HUDEP-2 (cell line): ENCODE measurements around the gene HYAL1.
A peak's percentile ranks its signal among the peaks of the same experiment; 100 is the strongest.
"Not testable (repeated sequence)": the region's sequence is repeated elsewhere in the genome, so short reads cannot be mapped to it uniquely, and the experiment has no call there.

Experiments used
- DNase-seq, 76 experiments: peaks; one replicate each; lab custom pipeline; 2025; ENCODE audit not compliant: unreplicated experiment in 76 of 76; lab: John Stamatoyannopoulos, UW

HYAL1 gene

DNA sequence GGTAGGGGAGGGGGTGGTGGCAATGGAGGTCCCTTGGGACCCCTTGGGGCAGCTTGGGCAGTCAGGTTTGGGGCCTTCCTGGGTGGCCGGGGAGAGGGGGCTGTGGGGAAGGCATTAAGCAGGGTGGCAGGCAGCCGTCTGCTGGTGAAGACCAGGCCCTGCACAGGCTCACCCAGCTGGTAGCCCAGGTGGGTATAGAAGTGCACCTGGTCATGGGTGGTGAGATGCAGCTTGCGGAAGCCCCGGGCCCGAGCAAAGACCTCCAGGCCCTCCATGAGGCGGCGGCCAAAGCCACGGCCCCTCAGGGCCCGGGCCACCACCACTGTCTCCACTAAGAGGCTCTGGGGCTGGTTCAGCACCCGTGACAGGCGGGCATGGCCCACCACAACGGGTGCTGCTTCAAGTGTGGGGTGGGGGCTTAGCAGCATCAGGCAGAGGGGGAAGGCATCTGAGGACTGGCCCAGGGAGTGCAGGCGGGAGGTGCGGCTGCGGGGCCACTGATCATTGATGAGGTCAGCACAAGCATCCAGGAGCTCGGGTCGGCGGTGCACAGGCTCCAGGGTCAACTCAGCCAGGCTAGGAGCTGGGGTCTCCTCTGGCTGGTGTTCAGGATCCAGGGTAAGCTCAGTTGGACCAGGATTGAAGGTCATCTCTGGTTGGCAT lies 6.5 kb downstream of the HYAL1 start:
- DNase-seq: no peak

- DNase-seq: no peak
Observed at GRCh38 chr3:50295553-50296431, 7.6 kb downstream of the HYAL1 start.

DNA sequence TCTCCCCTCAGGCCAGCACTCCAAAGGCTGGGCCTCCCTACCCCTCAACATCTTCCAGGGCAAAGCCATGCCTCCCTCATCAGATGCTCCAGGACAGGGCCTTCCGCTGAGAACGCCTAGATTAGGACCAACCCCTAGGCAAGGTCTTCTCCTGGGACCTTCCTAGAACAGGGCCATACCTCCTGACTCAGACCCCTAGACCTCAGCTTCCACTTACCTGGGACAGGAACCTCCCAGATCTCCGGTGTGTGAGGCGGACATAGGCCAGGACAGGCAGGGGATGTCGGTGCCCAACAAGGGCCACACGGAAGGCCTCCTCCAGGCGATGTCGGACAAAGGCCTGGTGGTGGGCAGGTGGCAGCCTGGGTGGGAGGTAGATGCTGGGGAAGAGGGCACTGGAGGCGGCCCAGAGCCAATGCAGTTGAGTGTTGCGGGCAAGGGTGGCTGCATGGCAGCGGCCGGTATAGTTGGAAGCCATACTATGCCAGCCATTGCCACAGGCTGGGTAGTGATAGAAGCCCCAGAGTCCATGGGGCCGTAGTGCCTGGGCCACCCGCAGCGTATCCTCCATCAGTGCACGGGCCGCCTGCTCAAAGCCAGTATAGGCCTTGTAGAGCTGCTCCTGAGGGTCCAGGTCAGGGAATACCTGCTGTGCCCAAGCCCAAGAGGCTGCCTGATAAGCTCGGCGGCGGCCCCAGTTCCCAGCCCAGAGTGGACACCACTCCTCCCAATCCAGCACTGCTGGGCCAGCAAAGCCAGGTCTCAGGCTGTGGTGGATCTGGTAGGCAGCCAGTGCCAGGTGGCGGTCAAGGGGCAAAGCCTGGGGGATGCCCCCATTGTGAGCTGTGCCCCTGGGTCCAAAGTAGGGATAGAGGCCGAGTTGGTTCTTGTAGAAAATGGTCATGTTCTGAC lies 8.6 kb downstream of the HYAL1 start:
- no peak for DNase-seq

GRCh38 chr3:50294089-50294488 lies 9.3 kb downstream of the HYAL1 start:
- DNase-seq: no peak

GRCh38 chr3:50293079-50293801 lies 10.1 kb downstream of the HYAL1 start:
- DNase-seq: no peak

GRCh38 chr3:50292159-50293078 lies 11.0 kb downstream of the HYAL1 start, which contains the start of gene IFRD2:
Gene IFRD2, minus strand, starts transcription at chr3:50292429. Its CDS starts 155 bp downstream, at chr3:50292274.
- peak in 75 of 76 experiments; percentile 61 to 97 (median 94) for DNase-seq

DNA sequence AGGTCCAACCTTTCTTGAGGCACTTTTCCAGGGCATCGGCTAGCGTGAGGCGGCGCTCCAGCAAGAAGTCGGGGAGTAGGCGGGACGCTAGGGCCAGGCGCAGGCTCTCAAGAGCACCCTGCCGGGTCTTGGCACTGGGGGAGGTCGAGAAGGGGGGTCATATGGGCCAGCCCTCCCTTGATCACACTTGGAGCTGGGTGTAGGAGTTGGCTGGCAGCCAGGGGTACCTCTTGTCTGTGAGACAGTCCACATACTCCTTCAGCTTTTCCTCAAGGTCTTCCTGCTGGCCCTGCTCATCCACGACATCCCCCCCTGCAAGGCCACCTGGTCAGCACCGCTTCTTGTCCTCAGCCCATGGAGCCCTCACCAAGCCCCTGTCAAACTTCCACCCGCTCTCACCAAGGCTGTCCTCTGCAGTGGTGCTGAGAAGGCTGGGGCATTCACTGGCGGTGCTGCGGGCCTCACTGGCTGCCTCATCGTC lies 13.2 kb downstream of the HYAL1 start:
- peak in 1 of 76 experiments; percentile 18 for DNase-seq

DNA sequence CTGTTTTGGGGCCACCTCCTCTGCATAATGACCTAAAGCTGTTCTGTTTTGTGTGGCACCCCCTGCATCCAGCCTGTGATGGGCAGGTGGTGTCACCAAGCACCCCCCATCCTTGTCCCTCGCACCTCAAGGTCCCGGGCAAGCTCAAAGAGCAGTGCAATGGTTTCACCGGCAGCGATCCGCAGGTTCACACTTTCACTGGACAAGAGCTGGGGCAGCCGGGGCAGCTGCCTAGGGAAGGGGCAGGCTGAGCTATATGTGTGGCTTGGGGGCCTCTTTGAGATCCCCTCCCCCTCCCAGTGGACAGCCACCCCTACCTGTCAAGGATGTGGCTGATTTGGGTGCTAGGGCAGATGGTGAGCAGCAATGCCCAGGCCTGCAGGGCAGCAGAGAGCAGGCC lies 14.2 kb downstream of the HYAL1 start:
- no peak for DNase-seq

DNA sequence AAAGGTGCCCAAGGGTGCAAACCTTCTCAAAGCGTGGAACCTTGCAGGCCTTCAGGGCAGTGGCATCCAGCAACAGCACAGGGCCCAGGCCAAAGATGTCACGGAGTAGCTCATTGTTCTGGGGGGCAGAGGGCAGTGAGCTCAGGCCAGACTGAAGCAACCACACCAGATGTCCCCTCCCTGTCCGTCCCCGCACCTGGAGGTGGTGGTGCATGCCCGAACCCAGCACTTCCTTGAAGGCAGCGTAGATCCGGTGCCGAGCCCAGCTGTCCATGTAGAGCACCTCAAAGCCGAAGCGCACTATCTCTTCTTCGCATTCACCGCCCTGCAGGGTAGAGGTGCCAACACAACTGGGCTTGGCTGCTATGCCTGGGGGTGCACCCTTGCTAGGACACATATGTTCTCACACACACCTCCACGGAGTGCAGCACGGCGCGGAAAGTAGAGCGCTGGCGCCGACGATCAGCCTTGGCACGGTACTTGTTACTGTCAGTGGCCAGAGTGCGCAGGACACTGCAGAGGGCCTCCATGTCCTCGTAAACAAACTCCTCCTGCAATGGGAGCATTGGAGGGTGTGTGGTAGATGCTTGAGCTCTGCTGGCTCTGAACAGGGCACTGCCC lies 14.9 kb downstream of the HYAL1 start:
- no peak for DNase-seq

GRCh38 chr3:50287262-50287661 lies 16.1 kb downstream of the HYAL1 start:
- no peak for DNase-seq

DNA sequence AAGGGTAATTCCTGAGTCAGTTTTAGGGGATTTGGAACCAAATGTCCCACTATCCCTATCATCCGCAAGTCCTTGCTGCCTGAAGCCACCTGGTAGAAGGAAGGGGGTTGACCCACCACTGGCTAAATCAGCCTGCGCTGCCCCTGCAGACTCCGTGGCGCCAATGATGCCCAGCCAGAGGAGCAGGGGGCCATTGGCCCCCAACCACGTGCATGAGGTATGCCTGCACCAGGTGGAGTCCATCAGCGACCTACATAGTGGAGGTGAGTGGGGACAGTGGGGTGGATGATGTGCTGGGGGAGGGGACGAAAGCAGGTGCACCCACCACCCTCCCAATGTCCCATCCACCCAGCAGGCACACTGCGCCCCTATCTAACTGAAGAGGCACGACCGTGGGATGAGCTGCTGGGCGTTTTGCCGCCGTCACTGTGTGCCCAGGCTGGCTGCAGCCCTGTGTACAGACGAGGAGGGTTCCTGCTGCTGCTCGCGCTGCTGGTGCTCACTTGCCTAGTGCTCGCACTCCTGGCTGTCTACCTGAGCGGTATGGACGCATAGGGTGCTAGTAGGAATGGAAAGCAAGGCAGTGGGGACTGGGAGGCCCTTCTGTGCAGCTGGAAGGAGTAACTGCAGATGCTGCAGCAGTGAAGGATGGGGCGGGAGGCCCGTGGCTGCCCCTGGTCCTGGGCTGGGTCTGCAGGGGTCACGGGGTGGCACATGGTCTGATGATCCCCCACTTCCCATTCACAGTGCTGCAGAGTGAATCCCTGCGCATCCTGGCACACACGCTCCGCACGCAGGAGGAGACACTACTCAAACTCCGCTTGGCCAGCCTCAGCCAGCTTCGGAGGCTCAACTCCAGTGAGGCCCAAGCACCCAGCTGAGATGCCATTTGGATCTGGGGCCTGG lies 16.8 kb downstream of the HYAL1 start:
- DNase-seq: no peak

DNA sequence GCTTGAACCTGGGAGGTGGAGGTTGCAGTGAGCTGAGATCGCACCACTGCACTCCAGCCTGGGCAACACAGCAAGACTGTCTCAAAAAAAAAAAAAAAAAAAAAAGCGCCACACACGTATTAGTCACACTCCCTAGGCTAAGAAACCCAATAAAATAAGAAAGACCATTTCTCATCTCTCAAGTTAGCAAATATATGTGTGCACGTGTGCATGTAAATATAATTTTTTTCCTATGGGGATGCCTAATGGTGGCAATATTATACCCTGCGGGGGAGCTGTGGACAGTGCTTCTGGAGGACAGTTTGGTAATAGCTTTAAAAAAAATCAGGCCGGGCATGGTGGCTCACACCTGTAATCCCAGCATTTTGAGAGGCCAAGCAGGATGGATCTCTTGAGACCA lies 19.3 kb downstream of the HYAL1 start:
- DNase-seq: not testable (repeated sequence)

DNA sequence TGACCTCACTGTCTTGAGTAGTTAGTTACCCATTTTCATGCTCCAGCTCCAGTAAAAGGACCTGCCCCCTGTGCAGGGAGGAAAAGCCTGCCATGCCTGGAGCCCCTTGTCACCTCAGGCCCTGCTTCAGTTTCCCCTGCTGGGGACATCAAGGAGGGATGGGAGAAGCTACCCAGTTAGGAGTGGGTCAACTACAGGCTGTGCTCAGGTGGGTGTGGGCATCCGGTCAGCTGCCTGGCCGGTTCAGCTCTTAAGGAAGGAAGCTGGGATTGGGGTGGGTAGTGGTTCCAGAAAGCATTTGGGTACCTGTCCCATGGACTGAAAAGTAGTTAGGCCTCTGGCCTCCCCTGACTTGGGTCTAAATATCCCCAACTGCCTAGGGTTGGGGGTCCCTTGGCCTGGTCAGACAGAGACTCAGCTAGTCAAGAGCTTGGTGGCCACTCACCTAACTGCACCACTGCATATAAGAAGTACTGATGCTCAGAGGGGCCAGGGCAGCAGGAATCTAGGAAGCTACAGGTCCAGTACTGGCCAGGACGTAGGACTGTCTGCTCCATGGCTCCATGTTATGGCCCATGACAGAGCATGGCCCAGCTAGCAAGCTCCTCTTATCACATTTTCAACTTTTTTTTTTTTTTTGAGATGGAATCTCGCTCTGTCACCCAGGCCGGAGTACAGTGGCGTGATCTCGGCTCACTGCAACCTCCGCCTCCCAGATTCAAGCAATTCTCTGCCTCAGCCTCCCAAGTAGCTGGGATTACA lies 23.9 kb downstream of the HYAL1 start:
- DNase-seq: no peak

DNA sequence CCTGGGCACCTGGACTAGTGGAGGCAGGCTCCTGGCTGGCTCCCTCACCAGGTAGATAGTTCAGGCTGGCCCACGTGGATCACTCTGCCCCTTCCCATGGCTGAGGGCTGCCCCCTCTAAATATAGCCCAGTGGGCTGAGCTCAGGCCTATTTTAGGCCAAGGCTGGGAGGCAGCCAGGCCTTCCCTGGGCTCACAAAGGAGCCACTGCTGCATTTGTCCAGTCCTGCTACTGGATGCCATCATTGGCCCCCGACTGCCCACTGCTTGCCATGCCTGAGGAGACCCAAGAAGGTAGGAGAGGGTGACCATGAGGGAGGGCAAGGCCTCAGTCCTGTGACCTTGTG lies 24.5 kb downstream of the HYAL1 start, which contains the start of gene LSMEM2:
Gene LSMEM2, plus strand, starts transcription at position 208 of the 345 bp plus-strand sequence. Its CDS starts 27 bp downstream, at position 235.
- no peak for DNase-seq

DNA sequence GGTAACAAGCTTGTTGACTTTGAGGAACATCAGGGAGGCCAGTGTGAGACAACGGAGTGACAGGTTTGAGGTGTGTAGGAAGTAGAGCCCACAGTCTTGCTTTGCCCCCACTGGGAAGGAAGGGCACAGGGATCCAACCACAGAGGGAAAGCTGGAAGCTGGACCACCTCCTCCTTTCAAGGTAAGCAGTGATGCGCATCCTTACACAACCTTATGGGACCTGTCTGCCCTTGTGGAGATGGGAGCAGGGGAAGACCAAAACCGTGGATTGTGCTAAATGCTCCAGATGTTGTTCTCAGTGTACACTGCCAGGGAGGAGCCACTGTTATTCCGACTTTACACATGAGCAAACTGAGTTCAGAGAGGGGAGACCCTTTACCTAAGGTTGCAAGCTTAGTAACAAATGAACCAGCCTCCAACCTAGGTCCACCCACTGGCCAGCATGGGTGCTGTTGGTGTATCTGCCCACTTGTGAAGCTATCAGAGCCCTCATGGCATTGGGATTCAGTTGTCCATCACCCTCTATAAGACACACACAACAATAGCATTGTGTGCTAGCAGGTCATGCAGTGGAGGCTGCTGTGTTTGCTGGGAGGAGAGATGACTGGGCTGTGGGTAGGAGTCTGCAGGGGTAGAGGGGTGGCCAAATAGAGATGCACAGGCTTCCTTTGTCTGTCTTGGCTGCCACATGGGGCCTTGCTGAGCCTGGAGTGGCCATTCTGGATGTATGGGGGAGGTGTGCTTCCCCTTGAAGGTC lies 25.1 kb downstream of the HYAL1 start:
- no peak for DNase-seq

GRCh38 chr3:50276762-50277101 lies 26.6 kb downstream of the HYAL1 start:
- no peak for DNase-seq
